ENCODE measurements around the gene AFAP1L2.

Gene AFAP1L2

DNA sequence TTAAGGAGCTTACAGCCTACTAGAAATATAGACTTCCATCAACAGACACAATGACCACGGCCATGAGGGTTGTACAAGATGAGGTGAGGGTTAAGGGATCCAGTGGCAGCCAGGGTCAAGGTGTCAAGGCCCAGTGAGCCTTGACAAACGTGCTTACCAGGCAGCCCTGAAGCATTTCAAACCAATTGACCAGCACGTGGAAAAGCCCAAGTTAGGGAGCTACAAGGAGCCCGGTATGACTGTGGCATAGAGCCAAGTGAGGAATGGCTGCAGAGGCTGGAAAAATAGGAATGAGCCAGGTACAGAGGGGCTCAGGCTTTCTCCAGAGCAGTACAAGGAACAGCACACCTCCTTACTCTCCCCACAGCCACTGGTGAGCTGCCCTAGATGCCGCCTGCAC, 12.7 kb downstream of the AFAP1L2 start:
- no peak for DNase-seq (ENCODE audit: low spot score)

- no peak for DNase-seq (ENCODE audit: low spot score)
These were observed 14.9 kb downstream of the AFAP1L2 start for GRCh38 chr10:114389426-114389825.

GRCh38 chr10:114388275-114388674, 16.0 kb downstream of the AFAP1L2 start:
- no peak for DNase-seq (ENCODE audit: low spot score)

DNA sequence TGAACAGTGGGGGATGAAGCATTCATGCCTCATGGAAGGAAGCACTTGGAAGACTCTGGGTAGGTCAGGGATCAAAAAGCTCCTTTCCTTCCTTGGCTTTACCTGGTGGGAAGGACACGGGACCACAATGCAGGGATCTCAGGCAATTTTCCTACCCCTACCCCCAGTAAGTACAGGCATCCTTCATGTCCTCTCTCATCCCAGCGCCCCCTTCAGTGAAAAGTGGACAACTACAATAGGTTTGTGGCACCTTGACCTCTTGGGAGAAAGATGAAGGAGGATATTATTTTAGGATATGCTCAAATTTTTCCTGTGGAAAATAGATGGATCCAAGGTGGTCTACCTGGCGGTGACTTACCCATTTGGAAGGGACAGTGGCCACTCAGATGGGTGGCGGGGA, 16.5 kb downstream of the AFAP1L2 start:
- no peak for DNase-seq (ENCODE audit: low spot score)

DNA sequence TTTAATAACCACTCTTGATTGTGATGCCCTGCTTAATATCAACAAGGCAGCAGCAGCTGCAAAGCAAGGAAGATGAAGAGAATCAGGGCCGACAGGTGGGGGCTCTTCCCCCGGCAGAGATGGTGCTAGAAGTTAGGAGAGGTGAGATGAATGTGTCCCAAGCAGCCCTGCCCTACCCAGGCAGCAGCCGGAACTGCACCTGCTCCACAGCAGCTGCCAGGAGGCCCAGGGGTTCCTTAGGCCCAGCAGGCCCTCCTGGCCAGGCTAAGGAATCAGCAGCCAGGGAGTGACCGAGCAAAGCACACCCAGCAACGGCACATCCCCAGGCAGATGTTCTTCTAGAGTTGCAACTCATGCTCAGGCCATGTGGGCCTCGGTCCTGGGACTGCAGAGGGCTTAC, 17.9 kb downstream of the AFAP1L2 start:
- no peak for DNase-seq (ENCODE audit: low spot score)

DNA sequence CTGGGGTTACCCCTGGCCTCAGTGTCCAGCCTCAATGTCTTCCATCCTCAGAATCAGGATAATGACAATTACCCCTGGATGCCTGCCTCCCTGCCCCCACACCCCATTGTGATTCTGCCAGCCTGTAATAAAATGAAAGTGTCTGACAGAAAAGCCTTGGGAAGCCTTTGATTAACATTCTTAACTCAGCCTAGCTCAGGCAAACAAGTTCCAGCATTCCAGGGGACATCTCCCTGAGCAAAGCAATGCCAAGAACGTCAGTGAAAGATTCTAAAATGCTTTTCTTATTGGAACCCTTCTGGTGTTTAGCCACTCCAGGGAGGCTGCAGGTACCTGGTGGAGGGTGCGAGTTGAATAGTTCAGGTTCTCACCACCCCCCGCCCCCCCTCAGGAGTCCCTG, 18.7 kb downstream of the AFAP1L2 start:
- DNase-seq (ENCODE audit: low spot score): no peak

- DNase-seq (ENCODE audit: low spot score): no peak
These were observed 19.7 kb downstream of the AFAP1L2 start for GRCh38 chr10:114384601-114385000.

- DNase-seq (ENCODE audit: low spot score): no peak
These were observed 20.1 kb downstream of the AFAP1L2 start for GRCh38 chr10:114384181-114384580.

- no peak for DNase-seq (ENCODE audit: low spot score)
These were observed 23.5 kb downstream of the AFAP1L2 start for GRCh38 chr10:114380797-114381196.

- no peak for DNase-seq (ENCODE audit: low spot score)
These were observed 24.2 kb downstream of the AFAP1L2 start for GRCh38 chr10:114380060-114380459.

GRCh38 chr10:114379631-114380041, 24.7 kb downstream of the AFAP1L2 start:
- DNase-seq (ENCODE audit: low spot score): no peak

GRCh38 chr10:114376523-114376922, 27.8 kb downstream of the AFAP1L2 start:
- DNase-seq (ENCODE audit: low spot score): no peak

DNA sequence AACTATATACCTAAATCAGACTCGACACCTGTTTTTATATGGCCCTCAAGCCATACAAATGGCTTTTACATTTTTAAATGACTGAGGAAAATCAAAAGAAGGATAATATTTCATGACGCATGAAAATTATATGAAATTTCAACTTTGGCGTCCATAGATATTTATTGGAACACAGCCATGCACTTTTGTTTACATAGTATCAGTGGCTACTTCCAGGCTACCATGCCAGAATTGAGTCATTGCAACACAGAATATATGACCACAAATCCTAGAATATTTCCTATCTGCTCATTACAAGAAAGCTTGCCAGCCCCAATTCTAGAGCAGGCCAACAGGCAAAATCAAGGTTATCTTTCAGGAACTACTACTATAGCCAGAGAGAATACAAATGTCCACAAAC, 29.3 kb downstream of the AFAP1L2 start:
- no peak for DNase-seq (ENCODE audit: low spot score)

GRCh38 chr10:114374053-114374791, 30.1 kb downstream of the AFAP1L2 start:
- DNase-seq (ENCODE audit: low spot score): no peak

- DNase-seq (ENCODE audit: low spot score): no peak
These were observed 30.7 kb downstream of the AFAP1L2 start for GRCh38 chr10:114373631-114374030.

DNA sequence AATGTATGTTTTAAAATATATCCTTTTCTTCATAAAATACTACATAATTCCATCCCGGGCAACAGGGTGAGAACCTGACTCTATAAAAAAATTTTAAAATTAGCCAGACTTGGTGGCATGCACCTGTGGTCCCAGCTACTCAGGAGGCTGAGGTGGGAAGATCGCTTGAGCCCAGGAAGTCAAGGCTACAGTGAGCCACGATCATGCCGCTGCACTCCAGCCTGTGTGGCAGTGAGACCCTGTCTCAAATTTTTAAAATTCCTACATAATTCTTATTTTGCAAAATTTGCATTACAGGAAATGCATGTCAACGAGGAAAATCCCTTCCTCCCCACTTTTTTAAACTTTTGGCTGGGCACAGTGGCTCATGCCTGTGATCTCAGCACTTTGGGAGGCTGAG, 31.3 kb downstream of the AFAP1L2 start:
- no peak for DNase-seq (ENCODE audit: low spot score)

DNA sequence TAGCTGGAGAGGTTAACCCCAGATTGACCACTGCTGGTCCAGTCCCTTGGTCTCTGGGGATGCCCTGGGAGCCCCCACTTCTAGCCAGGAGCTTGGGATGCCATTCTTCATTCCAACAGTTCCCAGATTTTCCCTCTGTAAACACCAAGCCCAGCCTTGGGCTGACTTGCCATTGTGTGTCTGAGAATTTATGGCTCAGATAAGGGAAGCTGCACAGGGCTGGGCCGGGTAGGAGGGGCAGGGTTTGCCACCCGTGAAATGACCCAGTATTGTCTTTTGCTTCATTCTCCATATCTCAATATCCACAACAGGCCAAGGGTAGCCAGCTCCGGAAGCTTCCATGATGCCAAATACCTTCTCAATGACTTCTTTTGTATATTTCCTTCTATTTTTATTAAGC, 32.1 kb downstream of the AFAP1L2 start:
- no peak for DNase-seq (ENCODE audit: low spot score)

GRCh38 chr10:114370966-114371365, 33.3 kb downstream of the AFAP1L2 start:
- no peak for DNase-seq (ENCODE audit: low spot score)

DNA sequence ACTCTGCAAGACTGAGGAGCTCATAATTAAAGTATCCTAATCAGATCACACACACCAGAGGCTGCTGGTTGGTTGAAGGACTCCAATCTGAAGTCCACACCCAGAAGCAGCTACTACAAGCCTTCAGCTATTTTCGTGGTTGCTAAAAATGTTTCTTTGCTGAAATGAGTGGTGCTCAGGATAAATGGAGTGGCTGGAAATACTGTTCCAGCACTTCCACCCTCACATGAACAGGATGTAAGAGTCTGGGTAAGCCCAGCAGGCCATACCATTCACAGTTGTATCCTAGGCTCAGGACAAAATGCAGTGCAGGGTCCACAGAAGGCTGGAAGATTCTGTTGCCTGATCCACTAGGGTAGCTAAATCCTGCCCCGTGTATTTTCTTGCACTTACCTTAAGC, 34.1 kb downstream of the AFAP1L2 start:
- DNase-seq (ENCODE audit: low spot score): no peak

DNA sequence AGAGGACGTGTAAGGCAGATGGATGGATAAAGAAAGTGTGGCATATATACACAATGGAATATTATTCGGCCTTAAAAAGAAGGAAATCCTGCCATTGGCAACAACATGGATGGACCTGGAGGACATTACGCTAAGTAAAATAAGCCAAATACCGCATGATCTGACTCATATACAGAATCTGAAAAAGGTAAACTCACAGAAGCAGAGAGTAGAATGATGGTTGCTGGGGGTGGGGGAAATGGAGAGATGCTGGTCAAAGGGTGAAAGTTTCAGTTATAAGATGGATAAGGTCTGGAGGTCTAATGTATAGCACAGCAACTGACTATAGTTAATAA, 36.3 kb downstream of the AFAP1L2 start:
- DNase-seq (ENCODE audit: low spot score): no peak

- DNase-seq (ENCODE audit: low spot score): no peak
These were observed 36.8 kb downstream of the AFAP1L2 start for GRCh38 chr10:114367351-114368056.

DNA sequence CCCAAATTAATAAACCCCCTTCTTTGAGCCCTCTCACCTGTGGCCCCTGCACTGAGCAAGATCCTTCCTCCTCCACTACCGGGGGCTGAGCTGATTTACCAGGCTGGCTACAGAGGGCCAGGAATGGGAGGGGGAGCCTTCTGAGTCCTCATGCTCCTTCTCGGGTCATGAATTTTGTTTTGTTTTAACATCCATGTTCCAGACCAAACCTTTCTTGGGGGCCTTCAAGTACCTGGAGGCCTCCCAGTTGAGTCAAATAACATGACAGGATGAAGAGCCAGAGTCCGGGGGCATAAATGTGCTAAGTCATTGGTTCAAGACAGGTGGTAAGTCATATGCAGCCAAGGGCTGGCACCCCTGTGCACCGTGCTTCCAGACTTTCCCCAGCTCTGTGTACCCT, 39.6 kb downstream of the AFAP1L2 start:
- no peak for DNase-seq (ENCODE audit: low spot score)

GRCh38 chr10:114363745-114364454, 40.4 kb downstream of the AFAP1L2 start:
- no peak for DNase-seq (ENCODE audit: low spot score)
